Measurements from ENCODE around the gene RIPK1.

Gene RIPK1

GRCh38 chr6:3159805-3160781 lies 91.8 kb downstream of the RIPK1 start:
- no peak overlapping the region for H3K4me3 ChIP-seq (ENCODE audit: low read length)
- peak; percentile 78 for DNase-seq (ENCODE audit: low read depth)
- no peak for TF ChIP-seq CTCF (IDR thresholded peaks at IDR 0.05; ENCODE audit: insufficient read depth, low read depth, low read length, missing control alignments)

- TF ChIP-seq CTCF (IDR thresholded peaks at IDR 0.05; ENCODE audit: insufficient read depth, low read depth, low read length, missing control alignments) = no peak
- no peak overlapping the region for H3K4me3 ChIP-seq (ENCODE audit: low read length)
- no peak for DNase-seq (ENCODE audit: low read depth)
Measured at GRCh38 chr6:3162067-3162497, 93.8 kb downstream of the RIPK1 start.

DNA sequence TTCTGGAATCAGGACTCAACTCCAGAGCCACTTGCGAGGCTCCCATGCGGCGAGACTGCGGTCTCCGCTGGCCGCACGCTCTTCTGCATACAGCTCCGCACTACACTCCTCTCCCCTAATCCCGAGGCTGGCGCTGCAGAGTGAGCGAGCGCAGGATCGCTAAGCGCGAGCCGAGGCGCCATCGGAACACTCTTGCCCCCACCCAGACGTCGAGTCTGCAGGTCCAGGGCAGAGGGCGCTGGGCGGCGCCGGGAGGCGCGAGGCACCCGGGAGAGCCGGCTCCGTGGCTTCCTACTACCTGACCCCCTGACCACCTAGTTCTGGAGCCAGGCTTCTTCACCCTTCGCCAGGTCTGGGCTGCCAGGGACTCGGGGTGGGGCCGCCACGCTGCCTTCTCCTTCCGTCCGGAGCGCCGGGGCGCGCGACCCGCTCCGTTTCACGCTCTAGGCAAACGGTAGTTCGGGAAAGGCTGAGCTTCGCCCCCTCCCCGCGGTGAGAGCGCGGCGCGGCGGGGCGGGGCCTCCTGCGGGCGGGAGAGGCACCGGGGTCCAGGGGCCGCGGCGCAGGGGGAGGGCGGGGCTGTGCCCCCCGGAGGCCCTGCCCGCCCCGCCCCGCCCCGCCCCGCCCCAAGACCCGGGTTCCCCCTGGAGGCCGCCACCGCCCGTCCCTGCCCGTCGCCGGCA lies 94.4 kb downstream of the RIPK1 start:
- no peak for TF ChIP-seq CTCF (IDR thresholded peaks at IDR 0.05; ENCODE audit: insufficient read depth, low read depth, low read length, missing control alignments)
- H3K4me3 ChIP-seq (ENCODE audit: low read length) = peak overlapping the region; percentile 51
- DNase-seq (ENCODE audit: low read depth) = peak; percentile 65

GRCh38 chr6:3163248-3163594 lies 94.9 kb downstream of the RIPK1 start:
- TF ChIP-seq CTCF (IDR thresholded peaks at IDR 0.05; ENCODE audit: insufficient read depth, low read depth, low read length, missing control alignments) = no peak
- H3K4me3 ChIP-seq (ENCODE audit: low read length) = peak overlapping the region; percentile 38
- DNase-seq (ENCODE audit: low read depth) = no peak

DNA sequence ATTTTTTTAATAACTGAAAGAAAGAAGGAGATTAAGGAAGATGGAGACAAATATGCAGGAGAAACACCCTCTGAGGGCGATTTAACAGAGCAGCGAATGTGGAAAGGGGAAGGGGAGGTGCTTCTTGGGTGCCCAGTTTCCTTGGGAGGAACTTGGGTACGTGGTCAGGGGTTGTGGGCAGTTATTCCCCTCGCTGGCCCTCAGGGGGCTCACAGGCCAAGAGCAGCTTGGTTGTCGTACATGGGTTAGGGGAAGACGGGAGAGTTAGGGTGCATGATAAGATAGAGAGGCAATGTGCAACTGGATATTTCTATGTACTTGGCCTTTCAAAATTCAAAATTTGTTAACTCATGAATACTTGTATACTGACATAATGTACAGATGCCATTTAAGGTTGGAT lies 96.1 kb downstream of the RIPK1 start:
- DNase-seq (ENCODE audit: low read depth) = no peak
- no peak overlapping the region for H3K4me3 ChIP-seq (ENCODE audit: low read length)
- no peak for TF ChIP-seq CTCF (IDR thresholded peaks at IDR 0.05; ENCODE audit: insufficient read depth, low read depth, low read length, missing control alignments)

All from epithelial cell of esophagus (primary cell).